Erythroblast (primary cell): ENCODE data around the gene PKD1L1.

ENCODE experiments used
- GATA1 ChIP-seq: IDR thresholded peaks from 2 replicates; pipeline ENCODE4 v1.6.1; 2011; ENCODE audit warnings: low read depth, mild to moderate bottlenecking, control low read depth, low read length, moderate library complexity
- POLR2A ChIP-seq: IDR thresholded peaks from 2 replicates; pipeline ENCODE4 v1.6.1; 2011; ENCODE audit warnings: mild to moderate bottlenecking, low read length

DNA sequence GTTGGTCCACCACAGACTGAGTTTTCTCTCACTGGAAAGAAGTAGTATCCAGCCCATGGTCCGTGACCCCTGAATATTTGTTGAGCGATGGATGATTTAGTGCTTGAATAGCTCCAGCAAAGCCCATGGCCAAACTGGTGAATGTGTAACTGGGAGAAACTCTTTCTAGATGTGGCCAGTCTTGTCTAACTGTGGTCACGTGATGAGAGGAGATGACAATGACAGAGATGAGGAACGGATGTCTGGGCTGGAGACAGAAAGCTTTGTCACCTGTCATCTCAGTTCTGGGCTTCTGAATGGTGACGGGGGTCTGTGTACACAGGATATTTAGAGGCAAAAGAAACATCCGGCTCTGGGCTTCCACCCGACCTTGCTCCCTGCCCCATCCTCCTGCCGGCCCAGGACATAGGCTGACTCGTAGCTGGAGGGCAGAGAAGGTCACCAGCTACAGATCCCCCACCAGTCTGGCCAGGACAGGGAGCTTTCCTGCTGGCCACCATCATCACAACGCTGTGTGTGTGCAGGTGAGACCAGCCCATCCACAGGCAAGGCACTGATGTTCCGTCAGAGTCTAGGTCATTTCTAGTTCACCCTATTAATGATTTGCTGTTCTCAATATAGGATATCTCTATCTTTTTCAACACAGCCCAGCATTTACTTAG is 213.8 kb downstream of the PKD1L1 start:
- TF ChIP-seq POLR2A (no peak), GATA1 (no peak)
